ENCODE results near the gene CAPZB. TPM values are rescaled to one million over a fixed set of nuclear protein-coding genes. Genes with fewer than 3 reads are reported as not detected.

The CAPZB gene
- total RNA-seq, 1 experiment from 2014 or later, result 60.5 TPM

DNA sequence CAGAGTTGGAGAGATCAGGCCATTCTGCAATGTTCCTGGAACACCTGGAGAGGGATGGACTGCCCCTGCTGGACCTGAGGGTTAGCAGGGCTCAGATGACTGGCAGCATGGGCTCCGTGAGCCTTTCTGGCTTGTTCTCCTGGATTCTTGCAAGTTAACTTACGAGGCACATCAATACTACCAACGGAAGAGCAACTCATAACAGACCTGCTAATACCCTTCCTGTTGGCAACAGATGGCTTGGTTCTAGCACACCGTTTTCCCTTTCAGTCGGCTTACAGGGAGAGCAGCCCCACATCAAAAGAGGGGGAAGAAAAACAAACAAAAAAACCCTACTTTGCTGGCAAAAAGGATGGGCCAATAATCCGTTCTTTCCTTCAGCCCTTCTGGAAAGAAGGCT lies 125.3 kb downstream of the CAPZB start:
- DNase-seq (ENCODE audit: low read depth, low spot score), result no peak
- in situ Hi-C loops (cut with HindIII; ENCODE audit: low pct_unique_long_range_greater_than_20kb, low sequenced_read_pairs), result no loop called here

GRCh38 chr1:19359357-19359756 lies 126.0 kb downstream of the CAPZB start:
- in situ Hi-C loops (cut with HindIII; ENCODE audit: low pct_unique_long_range_greater_than_20kb, low sequenced_read_pairs), result no loop called here
- DNase-seq (ENCODE audit: low read depth, low spot score), result no peak

- in situ Hi-C loops (cut with HindIII; ENCODE audit: low pct_unique_long_range_greater_than_20kb, low sequenced_read_pairs), result no loop called here
- no peak for DNase-seq (ENCODE audit: low read depth, low spot score)
Measured at GRCh38 chr1:19358710-19359109, 126.6 kb downstream of the CAPZB start.

DNA sequence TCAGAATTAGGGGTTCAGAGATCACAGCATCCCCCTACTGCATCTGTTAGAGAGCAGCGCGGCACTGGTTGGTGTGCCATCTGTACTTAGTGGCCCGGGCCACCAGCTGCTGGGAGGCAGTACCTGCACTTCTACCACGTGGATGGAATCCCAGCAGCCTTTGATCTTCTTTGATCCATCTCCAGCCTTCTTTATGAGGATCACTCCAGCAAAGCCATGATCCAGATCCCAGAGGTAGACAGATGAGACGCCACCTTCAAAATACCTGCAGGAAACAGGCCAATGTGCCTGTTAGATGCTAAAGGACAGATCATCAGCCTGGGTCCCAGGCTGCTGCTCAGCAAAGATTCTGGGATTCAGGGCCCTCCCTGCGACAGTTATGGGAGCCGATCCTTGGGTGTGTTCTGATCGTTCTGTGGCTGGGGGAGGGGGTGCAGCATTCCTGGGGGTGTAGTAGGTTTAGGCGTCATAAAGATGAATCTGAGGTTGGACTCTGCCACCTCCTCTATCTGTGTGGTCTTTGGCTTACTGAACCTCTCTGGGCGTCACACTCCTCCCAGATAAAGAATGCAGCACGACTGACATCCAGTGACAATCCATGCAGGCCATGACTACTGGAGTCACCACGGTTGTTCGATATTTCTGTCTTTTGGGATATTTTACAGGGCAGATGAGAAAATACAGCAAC lies 127.9 kb downstream of the CAPZB start:
- in situ Hi-C loops (cut with HindIII; ENCODE audit: low pct_unique_long_range_greater_than_20kb, low sequenced_read_pairs), result no loop called here
- DNase-seq (ENCODE audit: low read depth, low spot score), result no peak

DNA sequence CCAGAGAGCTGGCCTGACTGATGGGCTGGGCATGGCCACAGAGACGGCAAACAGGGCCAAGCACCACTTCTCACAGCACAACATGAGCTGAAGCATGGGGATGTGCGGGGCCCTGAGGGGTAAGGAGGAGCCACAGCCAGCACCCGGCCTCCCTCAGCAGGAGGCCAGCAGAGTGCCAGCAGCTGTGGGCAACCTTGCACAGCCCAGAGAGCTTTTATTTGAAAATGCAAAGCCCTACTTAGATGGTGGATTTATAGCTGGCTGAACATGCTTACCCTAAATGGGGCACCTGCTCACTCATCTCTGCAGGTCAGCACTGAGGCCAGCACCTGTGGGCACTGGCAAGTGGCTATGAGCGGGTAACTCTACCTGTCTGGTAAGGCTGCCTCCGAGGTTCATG lies 129.1 kb downstream of the CAPZB start:
- in situ Hi-C loops (cut with HindIII; ENCODE audit: low pct_unique_long_range_greater_than_20kb, low sequenced_read_pairs), result no loop called here
- DNase-seq (ENCODE audit: low read depth, low spot score), result no peak

GRCh38 chr1:19354531-19354981 lies 130.8 kb downstream of the CAPZB start:
- in situ Hi-C loops (cut with HindIII; ENCODE audit: low pct_unique_long_range_greater_than_20kb, low sequenced_read_pairs), result no loop called here
- DNase-seq (ENCODE audit: low read depth, low spot score), result no peak

DNA sequence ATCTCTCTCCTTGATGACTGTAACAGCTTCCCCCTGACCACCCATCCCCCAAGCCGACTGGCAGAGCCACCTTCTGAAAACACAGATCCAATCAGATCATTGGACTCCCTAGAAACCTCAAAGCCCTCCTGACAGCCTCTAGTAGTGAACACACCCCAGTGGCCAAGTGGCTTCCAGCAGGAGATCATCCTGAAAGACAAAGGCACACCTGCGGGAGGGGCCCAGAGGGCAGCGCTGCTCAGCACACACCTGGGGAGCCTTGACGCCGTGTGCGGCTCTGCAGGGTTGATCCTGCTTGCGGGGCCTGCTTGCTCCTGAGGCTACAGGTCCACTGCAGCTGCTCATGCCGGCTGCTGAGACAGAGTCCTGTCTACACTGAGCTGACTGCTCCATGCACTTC lies 131.7 kb downstream of the CAPZB start:
- in situ Hi-C loops (cut with HindIII; ENCODE audit: low pct_unique_long_range_greater_than_20kb, low sequenced_read_pairs), result no loop called here
- no peak for DNase-seq (ENCODE audit: low read depth, low spot score)

DNA sequence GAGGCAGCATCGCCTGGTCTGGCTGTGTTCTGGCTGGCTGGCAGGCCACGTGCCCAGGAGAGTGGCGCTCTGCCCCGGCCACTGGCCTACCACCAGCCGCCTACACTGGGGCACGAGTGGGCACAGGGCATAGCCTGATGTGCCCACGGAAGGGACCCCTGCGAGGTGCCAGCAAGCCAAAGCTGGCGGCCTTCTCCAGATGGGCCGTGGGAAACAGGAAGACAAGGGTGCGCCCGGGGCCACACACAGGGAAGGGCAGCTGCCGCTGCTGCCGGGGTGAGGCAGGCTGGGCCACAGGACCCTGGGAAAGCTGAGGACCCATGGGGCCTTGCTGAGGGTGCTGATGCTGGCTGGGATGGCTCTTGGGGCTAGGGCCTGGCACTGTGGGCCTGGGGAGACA lies 132.5 kb downstream of the CAPZB start:
- DNase-seq (ENCODE audit: low read depth, low spot score), result no peak
- in situ Hi-C loops (cut with HindIII; ENCODE audit: low pct_unique_long_range_greater_than_20kb, low sequenced_read_pairs), result no loop called here

- DNase-seq (ENCODE audit: low read depth, low spot score), result no peak
- in situ Hi-C loops (cut with HindIII; ENCODE audit: low pct_unique_long_range_greater_than_20kb, low sequenced_read_pairs), result no loop called here
Measured at GRCh38 chr1:19351873-19352272, 133.5 kb downstream of the CAPZB start.

- in situ Hi-C loops (cut with HindIII; ENCODE audit: low pct_unique_long_range_greater_than_20kb, low sequenced_read_pairs), result no loop called here
- DNase-seq (ENCODE audit: low read depth, low spot score), result no peak
Measured at GRCh38 chr1:19350566-19350965, 134.8 kb downstream of the CAPZB start.

DNA sequence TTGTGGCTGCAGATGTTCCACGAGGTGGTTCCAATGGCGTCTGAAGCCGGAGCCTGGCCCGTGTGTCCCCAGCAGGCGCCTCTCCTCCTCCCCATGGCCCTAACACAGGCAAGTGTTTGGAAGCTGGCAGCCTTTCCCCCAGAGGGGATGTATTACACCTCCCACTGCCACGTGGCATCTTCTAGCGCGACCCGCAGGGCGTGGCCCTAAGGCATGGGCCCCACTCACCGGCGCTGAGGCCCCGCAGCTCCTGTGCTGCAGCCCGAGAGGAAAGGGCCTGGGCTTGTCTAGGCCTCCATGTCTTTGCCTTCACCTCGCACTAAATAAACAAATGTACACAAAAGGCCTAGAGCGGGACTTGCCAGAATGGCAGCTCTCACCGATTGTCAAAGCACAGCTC lies 135.3 kb downstream of the CAPZB start:
- DNase-seq (ENCODE audit: low read depth, low spot score), result no peak
- in situ Hi-C loops (cut with HindIII; ENCODE audit: low pct_unique_long_range_greater_than_20kb, low sequenced_read_pairs), result no loop called here

DNA sequence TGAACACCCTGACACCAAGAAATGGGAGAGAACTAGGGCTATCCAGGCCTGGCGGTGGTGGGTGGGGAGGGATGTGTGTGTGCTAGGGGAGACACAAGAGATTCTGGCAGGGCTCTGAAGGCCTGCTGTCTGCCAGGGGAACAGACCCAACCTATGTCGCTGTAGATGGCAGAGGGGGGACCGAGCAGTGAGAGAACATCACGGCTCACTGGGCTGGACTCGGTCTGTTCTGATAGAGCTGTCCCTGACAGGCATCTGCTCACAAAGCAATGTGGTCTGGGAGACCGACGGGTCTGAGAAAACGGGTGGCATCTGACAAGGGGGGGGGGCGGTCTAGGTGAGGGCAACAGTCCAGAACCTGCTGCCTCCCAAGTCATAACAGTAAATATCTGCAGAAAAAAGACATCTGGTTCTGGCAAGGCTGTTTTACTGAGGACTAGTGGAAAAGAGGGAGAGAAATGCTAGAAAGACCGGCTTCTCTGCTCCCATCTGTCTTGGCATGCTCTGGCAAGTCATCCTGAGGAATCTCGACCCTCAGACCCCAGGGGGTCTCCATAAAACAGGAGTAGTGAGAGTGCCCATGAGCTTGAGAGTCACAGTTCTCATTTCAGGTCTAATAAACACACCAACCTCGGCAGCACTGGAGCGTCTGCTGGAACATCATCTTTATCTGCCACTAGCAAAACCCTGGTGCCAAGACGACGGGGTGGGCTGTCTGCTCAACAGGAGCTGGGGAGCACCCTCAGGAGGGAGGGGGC lies 136.7 kb downstream of the CAPZB start:
- in situ Hi-C loops (cut with HindIII; ENCODE audit: low pct_unique_long_range_greater_than_20kb, low sequenced_read_pairs), result no loop called here
- DNase-seq (ENCODE audit: low read depth, low spot score), result no peak

DNA sequence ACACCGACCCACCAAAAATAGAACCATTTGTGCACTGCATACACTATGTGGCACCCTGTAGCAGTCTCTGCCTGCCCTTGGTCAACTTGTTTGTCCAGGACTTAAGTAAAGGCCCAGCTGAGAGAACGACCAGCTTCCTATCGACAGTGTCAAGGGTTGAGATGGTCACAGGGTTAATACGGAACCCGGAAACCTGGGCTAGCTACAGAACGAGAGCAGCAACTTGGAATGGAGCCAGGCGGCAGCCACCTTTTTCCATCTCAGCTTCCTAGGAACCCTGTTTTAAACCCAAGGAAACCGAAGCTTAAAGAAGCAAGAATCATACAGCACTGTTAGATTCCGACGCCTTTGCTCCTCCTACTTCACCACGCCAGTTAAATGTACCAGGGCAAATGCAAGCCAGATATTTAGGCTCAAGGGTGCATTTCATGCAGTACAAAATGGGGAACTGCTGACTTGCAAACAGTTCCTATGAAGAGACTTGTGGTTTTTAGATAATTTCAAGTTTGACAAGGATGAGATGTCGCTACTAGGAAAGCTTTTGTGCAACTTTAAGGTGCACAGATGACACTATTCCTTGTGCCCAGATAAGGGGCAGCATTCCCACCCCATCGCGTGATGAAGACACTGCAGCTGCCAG lies 137.7 kb downstream of the CAPZB start:
- in situ Hi-C loops (cut with HindIII; ENCODE audit: low pct_unique_long_range_greater_than_20kb, low sequenced_read_pairs), result no loop called here
- DNase-seq (ENCODE audit: low read depth, low spot score), result no peak

DNA sequence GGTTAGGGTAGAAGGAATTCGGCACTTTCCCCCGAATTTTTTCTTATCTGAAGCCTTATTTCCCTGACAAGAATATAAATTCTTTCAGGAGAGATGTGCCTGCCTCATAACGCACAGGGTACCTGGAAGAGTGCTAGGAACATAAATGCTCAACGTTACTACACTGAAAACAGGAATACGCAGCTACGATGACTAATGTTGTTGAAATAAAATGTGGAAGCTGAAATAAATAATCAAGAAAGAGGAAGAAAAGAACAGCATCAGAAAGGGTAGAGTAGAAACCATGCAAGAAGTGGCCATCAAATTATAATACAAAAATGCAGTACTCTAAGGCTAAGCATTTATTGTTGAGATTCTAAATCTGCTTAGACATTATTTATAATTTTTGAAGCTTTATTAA lies 139.3 kb downstream of the CAPZB start:
- no peak for DNase-seq (ENCODE audit: low read depth, low spot score)
- in situ Hi-C loops (cut with HindIII; ENCODE audit: low pct_unique_long_range_greater_than_20kb, low sequenced_read_pairs), result no loop called here

DNA sequence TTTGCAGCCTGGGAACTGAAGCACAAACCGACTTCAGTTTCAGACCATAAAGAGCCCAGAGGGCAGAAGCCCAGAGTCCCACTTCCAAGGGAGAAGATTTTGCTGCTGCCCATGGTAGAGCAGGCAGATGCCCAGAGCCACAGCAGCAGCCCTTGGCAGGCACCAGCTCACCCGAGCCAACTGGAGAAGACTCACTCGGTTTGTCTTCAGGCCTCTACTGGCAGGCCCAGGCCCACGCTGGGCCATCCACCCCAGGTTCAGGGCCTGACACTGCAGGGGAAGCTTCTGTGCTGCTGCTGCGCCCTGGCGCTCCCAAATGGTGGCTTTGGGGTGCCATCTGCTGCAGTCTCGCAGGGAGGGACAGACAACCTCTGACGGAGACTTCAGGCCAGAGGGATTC lies 139.9 kb downstream of the CAPZB start:
- in situ Hi-C loops (cut with HindIII; ENCODE audit: low pct_unique_long_range_greater_than_20kb, low sequenced_read_pairs), result no loop called here
- no peak for DNase-seq (ENCODE audit: low read depth, low spot score)

- DNase-seq (ENCODE audit: low read depth, low spot score), result no peak
- in situ Hi-C loops (cut with HindIII; ENCODE audit: low pct_unique_long_range_greater_than_20kb, low sequenced_read_pairs), result no loop called here
Measured at GRCh38 chr1:19344831-19345230, 140.5 kb downstream of the CAPZB start.

GRCh38 chr1:19344372-19344810 lies 140.9 kb downstream of the CAPZB start:
- in situ Hi-C loops (cut with HindIII; ENCODE audit: low pct_unique_long_range_greater_than_20kb, low sequenced_read_pairs), result no loop called here
- DNase-seq (ENCODE audit: low read depth, low spot score), result peak; percentile 50

DNA sequence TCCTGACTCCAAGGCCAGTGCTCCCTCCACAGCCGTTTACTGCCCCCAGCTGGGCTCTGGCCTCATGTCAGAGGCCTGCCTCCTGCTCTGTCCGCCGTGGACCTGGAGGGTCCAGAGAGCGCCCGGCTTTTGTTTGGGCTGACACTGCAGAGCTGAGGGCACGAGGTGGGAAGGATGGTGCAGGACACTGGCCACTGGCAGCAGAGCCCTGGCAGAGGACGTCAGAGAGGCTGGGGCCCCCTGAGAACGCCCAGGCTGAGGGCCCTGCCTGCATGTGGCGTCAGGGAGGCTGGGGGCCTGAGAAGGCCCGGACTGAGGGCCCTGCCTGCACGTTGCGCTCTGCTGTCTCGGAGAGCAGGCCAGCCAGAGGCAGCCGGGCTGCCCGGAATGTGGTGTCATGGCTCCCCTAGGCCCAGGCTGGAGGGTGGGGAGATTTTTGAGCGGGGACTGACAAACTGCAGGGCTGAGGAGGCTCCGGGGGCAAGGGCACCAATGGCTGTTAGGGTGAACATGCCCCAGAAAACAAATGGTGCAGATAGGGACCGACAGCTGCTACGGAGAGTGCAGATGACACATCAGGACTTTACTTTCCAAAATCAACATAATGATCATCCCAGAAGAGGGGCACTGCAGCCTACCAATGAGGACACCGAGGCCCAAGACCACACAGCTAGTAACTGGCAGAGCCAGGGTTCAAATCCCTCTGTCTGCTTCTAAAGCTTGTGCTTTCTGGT lies 141.6 kb downstream of the CAPZB start:
- no peak for DNase-seq (ENCODE audit: low read depth, low spot score)
- in situ Hi-C loops (cut with HindIII; ENCODE audit: low pct_unique_long_range_greater_than_20kb, low sequenced_read_pairs), result no loop called here
